WTC11 (cell line): Measurements from ENCODE around the gene IVD.

Experiments
- TF ChIP-seq, protein P1 (sequence below): sonication (generic); formaldehyde crosslinking; IDR thresholded peaks from 2 replicates; pipeline ENCODE4 v1.8.1; 2023; ENCODE audit warnings: mild to moderate bottlenecking, missing genetic modification reagents, moderate library complexity
- TF ChIP-seq, protein P2 (sequence below): sonication (generic); formaldehyde crosslinking; IDR thresholded peaks from 2 replicates; pipeline ENCODE4 v1.8.0; 2022; ENCODE audit warnings: mild to moderate bottlenecking, missing genetic modification reagents

- TF ChIP-seq, protein P1, sequence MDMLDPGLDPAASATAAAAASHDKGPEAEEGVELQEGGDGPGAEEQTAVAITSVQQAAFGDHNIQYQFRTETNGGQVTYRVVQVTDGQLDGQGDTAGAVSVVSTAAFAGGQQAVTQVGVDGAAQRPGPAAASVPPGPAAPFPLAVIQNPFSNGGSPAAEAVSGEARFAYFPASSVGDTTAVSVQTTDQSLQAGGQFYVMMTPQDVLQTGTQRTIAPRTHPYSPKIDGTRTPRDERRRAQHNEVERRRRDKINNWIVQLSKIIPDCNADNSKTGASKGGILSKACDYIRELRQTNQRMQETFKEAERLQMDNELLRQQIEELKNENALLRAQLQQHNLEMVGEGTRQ (CRISPR knock-in tag) = no peak
- TF ChIP-seq, protein P2, sequence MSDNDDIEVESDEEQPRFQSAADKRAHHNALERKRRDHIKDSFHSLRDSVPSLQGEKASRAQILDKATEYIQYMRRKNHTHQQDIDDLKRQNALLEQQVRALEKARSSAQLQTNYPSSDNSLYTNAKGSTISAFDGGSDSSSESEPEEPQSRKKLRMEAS = no peak
Observed at GRCh38 chr15:40464595-40465185, 59.1 kb downstream of the IVD start.
